GM03348 (cell line): ENCODE measurements around the gene TBC1D3C.
"Not testable (repeated sequence)": the region's sequence is repeated elsewhere in the genome, so short reads cannot be mapped to it uniquely, and the experiment has no call there.

Source experiments
- DNase-seq: peaks from one replicate; pipeline ENCODE4 v3.0.0; 2012; ENCODE audit warnings: low spot score

Gene TBC1D3C

GRCh38 chr17:38068534-38068933 lies at the start of gene TBC1D3C:
Gene TBC1D3C (minus strand): TSS chr17:38068634. CDS start chr17:38067066, 1,568 bp downstream.
- not testable (repeated sequence) for DNase-seq

GRCh38 chr17:38099262-38099661 lies 30.8 kb upstream of the TBC1D3C start:
- not testable (repeated sequence) for DNase-seq

- not testable (repeated sequence) for DNase-seq
Measured at GRCh38 chr17:38094059-38094694, 25.7 kb upstream of the TBC1D3C start.

- DNase-seq = not testable (repeated sequence)
Measured at GRCh38 chr17:38088120-38088519, 19.7 kb upstream of the TBC1D3C start.

- not testable (repeated sequence) for DNase-seq
Measured at GRCh38 chr17:38087344-38087743, 18.9 kb upstream of the TBC1D3C start.
